ENCODE results near the gene RIN1. TPM values are rescaled to one million over a fixed set of nuclear protein-coding genes. Genes with fewer than 3 reads are reported as not detected.

The RIN1 gene
- total and polyA plus RNA-seq, 2 experiments from 2014 or later, result 6.2 to 9.5 TPM

DNA sequence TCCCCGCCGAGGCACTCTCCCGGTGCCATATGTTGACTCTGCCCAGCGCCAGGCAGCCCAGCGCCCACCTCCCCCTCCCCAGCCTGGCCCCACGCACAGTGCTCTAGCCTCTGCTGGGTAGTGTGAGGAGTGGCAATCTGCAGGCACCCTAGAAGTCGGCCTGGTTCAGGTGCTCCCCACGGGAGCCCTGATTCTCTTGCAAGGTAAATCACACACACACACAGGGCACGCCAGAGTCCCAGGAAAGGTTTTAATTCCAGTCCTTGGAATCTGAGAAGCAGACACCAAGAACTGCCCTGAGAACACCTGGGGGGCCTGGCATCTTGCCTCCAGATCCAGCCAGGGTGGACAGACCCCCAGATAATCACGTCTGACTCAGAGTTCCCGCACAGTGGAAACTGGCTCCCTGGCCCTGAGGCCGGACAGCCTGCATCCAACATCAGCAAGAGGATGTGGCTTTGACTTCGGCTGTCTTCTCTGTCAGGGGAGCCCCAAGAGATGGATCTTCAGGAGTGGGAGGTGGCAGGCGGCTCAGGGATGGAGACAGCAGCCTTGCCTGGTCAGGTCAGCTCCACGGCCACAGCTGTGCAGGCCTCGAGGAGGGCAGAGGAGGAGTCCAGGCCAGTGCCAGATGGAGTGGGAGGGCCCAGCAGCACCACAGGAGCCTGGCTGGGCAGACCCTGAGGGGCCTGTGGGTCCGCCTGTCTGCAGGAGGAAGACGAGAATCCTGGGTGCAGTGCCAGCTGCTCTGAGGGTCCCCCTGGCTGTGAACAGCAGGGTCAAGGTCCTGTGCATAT is 1.1 kb upstream of the RIN1 start:
- DNase-seq (ENCODE audit: low spot score), result no peak
- Histone ChIP-seq H3K36me3 (replicated peaks; ENCODE audit: insufficient read depth, low read depth) (no peaks in the 10 kb centered on the region), H3K27me3 (no peaks in the 10 kb centered on the region), H4K20me1 (ENCODE audit: insufficient read depth, poor library complexity, severe bottlenecking) (no peaks in the 10 kb centered on the region), H3K9me3 (ENCODE audit: low read depth) (no peaks in the 10 kb centered on the region), H3K27ac (peak overlapping the region; percentile 81), H3K9me2 (replicated peaks; ENCODE audit: insufficient read depth) (no peaks in the 10 kb centered on the region), H3K4me3 (no peak overlapping the region), H2AFZ (no peak overlapping the region), H3K79me2 (peaks cover 7% of the 10 kb centered on the region), H3K4me2 (peak overlapping the region; percentile 96), H3K4me1 (ENCODE audit: insufficient read depth) (peaks cover 19% of the 10 kb centered on the region)
- WGBS (ENCODE audit: low lambda C conversion rate, missing lambda C conversion rate), result 79% methylated on average over 18 of the region's 18 CpGs
- no peak for TF ChIP-seq EZH2phosphoT487 (IDR thresholded peaks at IDR 0.05; ENCODE audit: low read depth, severe bottlenecking, unreplicated experiment)
- no peak for TF ChIP-seq EZH2 (IDR thresholded peaks at IDR 0.05; ENCODE audit: borderline replicate concordance)
- TF ChIP-seq, protein P1, sequence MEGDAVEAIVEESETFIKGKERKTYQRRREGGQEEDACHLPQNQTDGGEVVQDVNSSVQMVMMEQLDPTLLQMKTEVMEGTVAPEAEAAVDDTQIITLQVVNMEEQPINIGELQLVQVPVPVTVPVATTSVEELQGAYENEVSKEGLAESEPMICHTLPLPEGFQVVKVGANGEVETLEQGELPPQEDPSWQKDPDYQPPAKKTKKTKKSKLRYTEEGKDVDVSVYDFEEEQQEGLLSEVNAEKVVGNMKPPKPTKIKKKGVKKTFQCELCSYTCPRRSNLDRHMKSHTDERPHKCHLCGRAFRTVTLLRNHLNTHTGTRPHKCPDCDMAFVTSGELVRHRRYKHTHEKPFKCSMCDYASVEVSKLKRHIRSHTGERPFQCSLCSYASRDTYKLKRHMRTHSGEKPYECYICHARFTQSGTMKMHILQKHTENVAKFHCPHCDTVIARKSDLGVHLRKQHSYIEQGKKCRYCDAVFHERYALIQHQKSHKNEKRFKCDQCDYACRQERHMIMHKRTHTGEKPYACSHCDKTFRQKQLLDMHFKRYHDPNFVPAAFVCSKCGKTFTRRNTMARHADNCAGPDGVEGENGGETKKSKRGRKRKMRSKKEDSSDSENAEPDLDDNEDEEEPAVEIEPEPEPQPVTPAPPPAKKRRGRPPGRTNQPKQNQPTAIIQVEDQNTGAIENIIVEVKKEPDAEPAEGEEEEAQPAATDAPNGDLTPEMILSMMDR (IDR thresholded peaks at IDR 0.05; ENCODE audit: poor library complexity), result no peak

DNA sequence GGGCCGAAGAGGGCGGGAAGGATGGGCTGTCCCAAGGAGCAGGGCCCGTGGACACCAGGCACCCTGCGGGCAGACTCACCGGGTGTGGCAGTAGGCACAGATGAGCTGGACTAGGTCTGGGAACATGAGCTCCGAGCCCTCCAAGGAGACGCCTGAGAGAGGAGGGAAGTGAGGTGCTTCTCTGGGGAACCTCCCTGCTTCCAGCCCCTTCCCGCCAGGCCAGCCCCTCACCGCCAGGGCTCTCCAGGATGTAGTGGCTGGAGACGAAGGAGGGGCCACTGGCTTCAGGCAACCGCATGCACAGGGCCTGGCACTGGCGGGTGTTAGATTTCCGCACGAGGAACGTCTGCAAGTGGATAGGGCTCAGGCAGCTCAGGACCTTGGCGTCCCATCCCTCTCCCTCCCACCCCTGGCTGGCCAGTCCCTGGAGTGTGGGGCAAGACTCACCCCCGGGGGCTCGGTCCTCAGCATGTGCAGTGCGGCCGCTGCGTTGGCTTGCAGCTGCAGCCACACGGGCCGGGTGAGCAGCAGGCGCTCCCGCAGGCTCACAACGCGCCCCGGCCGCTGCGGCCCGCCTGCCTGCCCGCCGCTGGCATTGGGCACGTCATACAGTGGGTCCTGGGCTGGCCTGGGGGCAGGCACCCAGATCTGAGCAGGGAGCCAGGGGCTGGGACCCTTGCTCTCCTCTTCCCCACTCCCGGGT is 552 bp downstream of the RIN1 start:
- H3K79me2 ChIP-seq, result peaks cover 7% of the 10 kb centered on the region
- no peak overlapping the region for H2AFZ ChIP-seq
- peak; percentile 49 for DNase-seq (ENCODE audit: low spot score)

DNA sequence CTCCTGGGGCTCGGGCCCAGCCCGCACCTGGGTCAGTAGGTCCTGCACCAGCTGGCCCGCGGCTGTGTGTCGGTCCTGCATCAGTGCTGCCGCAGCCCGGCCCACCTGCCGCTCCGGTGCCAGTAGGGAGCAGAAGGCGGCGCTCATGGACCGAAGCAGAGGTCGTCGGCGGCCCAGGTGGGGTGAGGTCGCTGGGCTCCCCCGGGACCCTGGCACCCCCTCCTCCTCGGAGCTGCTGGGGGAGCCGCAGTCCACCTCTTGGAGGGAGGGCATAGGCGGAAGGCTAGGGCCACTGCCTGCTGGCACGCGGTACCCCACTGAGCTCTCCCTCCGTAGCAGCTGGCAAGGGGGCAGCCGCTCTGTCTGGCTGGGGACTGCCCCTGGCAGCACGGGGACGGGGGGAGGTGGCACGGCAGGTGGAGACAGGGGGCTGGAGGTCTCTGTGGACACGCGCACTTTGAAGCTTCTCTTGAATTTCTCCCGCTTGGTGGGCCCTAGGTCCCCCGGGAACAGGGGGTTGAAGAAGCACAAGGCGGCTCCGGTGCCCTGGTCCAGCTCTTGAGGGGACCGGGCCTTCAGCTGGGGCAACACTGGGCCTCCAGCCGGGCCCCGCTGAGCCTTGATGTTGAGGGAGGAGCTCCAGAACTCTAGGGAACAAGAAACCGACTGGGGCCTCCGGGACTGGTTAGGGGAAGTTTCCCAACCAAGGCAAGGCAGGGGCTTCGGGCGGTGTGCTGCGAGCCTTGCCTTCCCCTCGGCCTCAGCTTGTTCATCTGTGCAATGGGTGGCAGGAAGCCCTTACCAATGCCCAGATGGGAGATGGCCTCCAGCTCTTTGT is 1.4 kb downstream of the RIN1 start:
- H3K9me2 ChIP-seq (replicated peaks; ENCODE audit: insufficient read depth), result no peaks in the 10 kb centered on the region
- WGBS (ENCODE audit: low lambda C conversion rate, missing lambda C conversion rate), result 86% methylated on average over 41 of the region's 42 CpGs
- H3K9me3 ChIP-seq (ENCODE audit: low read depth), result no peaks in the 10 kb centered on the region
- H3K79me2 ChIP-seq, result peaks cover 7% of the 10 kb centered on the region
- TF ChIP-seq EZH2 (IDR thresholded peaks at IDR 0.05; ENCODE audit: borderline replicate concordance) (no peak), EZH2phosphoT487 (IDR thresholded peaks at IDR 0.05; ENCODE audit: low read depth, severe bottlenecking, unreplicated experiment) (no peak)
- TF ChIP-seq, protein P1 (IDR thresholded peaks at IDR 0.05; ENCODE audit: poor library complexity), result no peak
- H3K36me3 ChIP-seq (replicated peaks; ENCODE audit: insufficient read depth, low read depth), result no peaks in the 10 kb centered on the region
- H4K20me1 ChIP-seq (ENCODE audit: insufficient read depth, poor library complexity, severe bottlenecking), result no peaks in the 10 kb centered on the region
- peaks cover 19% of the 10 kb centered on the region for H3K4me1 ChIP-seq (ENCODE audit: insufficient read depth)
- no peak overlapping the region for H3K4me3 ChIP-seq
- no peak overlapping the region for H2AFZ ChIP-seq
- DNase-seq (ENCODE audit: low spot score), result peak; percentile 12
- H3K4me2 ChIP-seq, result peak overlapping the region; percentile 96
- peak overlapping the region; percentile 81 for H3K27ac ChIP-seq
- no peaks in the 10 kb centered on the region for H3K27me3 ChIP-seq

More for the DNA sequence above, 552 bp downstream of the RIN1 start:
- H3K9me3 ChIP-seq (ENCODE audit: low read depth), result no peaks in the 10 kb centered on the region
- WGBS (ENCODE audit: low lambda C conversion rate, missing lambda C conversion rate), result 22% methylated on average over 28 of the region's 35 CpGs
- H4K20me1 ChIP-seq (ENCODE audit: insufficient read depth, poor library complexity, severe bottlenecking), result no peaks in the 10 kb centered on the region
- TF ChIP-seq, protein P1 (IDR thresholded peaks at IDR 0.05; ENCODE audit: poor library complexity), result no peak
- no peak for TF ChIP-seq EZH2phosphoT487 (IDR thresholded peaks at IDR 0.05; ENCODE audit: low read depth, severe bottlenecking, unreplicated experiment)
- no peak for TF ChIP-seq EZH2 (IDR thresholded peaks at IDR 0.05; ENCODE audit: borderline replicate concordance)
- H3K36me3 ChIP-seq (replicated peaks; ENCODE audit: insufficient read depth, low read depth), result no peaks in the 10 kb centered on the region
- peaks cover 19% of the 10 kb centered on the region for H3K4me1 ChIP-seq (ENCODE audit: insufficient read depth)
- H3K4me2 ChIP-seq, result peak overlapping the region; percentile 96
- H3K9me2 ChIP-seq (replicated peaks; ENCODE audit: insufficient read depth), result no peaks in the 10 kb centered on the region
- peak overlapping the region; percentile 81 for H3K27ac ChIP-seq
- H3K27me3 ChIP-seq, result no peaks in the 10 kb centered on the region
- peak overlapping the region; percentile 27 for H3K4me3 ChIP-seq

Measured in hepatocyte (in vitro differentiated cells).